GM12873 (cell line): Measurements from ENCODE around the gene MORN5.

Experiments
- TF ChIP-seq, protein P1 (sequence below): IDR thresholded peaks from 2 replicates; pipeline ENCODE4 v1.5.1; 2012; ENCODE audit warnings: low read depth, mild to moderate bottlenecking, moderate library complexity, low read length, control low read depth; ENCODE audit not compliant: insufficient read depth; ENCODE audit errors: missing control alignments

MORN5 gene

DNA sequence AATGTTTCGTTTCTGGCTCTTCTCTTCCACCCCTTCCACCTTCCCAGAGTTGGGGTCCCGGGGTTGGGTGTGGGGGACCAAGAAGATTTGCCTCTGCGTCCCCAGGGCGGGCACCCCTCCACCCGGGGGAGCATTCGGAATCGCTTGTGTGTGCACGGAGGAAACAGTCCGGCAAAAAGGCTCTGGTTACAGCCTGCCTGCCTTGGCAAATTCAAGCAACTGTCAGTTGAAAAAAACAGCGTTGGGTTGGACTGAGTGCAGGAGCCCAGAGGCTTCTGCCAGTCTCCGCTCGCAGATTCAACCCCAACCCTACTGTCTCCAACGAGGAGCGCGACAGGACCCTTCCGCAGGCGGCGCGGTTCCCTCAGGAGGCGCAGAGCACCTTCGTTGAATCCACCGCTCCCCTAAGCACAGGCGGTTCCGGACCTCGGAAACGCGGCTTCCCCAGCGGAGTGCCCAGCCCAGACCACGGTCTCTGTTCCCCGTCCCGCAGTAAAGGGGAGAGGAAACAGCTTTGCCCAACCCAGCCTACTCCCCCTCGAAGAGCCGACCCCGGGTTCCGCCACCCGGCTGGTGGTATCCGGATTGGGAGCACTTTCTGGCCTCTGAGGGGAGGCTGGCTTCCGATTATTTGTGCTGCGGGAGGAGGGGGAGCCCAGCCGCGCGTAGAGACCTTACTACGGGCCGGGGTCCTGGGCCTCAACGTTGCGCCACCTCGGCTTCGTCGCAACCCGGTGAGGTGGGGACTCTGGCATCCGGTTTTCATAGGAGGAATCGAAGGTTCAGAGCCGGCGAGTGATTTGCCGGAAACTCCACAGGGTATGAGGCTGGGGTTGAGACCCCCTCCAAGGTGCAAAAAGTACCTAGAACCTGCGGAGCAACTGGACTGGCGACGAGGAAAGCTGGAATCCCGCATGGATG lies 59.5 kb downstream of the MORN5 start:
- TF ChIP-seq, protein P1, sequence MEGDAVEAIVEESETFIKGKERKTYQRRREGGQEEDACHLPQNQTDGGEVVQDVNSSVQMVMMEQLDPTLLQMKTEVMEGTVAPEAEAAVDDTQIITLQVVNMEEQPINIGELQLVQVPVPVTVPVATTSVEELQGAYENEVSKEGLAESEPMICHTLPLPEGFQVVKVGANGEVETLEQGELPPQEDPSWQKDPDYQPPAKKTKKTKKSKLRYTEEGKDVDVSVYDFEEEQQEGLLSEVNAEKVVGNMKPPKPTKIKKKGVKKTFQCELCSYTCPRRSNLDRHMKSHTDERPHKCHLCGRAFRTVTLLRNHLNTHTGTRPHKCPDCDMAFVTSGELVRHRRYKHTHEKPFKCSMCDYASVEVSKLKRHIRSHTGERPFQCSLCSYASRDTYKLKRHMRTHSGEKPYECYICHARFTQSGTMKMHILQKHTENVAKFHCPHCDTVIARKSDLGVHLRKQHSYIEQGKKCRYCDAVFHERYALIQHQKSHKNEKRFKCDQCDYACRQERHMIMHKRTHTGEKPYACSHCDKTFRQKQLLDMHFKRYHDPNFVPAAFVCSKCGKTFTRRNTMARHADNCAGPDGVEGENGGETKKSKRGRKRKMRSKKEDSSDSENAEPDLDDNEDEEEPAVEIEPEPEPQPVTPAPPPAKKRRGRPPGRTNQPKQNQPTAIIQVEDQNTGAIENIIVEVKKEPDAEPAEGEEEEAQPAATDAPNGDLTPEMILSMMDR, result no peak

DNA sequence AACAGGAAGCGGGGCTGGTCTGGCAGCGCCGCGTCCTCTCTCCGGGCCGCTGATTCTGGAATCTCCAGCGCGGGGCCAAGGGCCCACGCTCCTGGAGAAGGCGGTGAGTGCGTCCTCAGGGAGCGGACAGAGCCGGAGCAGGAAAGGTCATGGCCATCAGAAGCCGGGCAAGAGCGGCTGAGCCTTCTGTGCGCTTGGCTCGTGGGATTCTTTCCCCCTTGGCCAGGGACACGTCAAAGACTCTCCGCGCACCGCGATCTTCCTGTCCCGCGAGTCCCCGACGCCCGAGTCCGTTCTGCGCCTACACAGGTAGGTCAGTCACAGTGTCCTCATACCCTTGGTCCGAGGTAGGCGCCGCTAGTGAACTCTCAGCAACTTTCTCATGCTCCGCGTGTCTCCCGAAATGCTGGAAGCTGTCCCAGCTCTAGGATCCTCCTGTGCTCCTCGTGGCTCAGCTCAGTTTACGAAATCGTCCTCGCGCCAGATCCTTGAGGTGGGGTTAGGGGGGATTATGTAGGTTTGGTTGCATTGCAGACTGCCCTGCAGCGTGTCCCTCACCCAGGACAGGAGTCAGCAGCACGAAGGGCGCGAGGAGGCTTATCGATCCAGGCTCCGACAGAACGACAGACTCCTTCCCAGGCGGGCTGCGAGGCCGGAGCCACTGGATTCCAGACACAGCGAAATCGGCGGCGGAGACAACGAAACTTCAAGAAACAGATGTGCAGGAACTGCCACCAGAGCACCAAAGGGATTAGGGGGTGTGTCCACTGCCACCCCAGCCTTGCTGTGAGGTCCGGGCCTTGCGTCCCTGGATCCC lies 60.4 kb downstream of the MORN5 start:
- TF ChIP-seq, protein P1, result no peak

DNA sequence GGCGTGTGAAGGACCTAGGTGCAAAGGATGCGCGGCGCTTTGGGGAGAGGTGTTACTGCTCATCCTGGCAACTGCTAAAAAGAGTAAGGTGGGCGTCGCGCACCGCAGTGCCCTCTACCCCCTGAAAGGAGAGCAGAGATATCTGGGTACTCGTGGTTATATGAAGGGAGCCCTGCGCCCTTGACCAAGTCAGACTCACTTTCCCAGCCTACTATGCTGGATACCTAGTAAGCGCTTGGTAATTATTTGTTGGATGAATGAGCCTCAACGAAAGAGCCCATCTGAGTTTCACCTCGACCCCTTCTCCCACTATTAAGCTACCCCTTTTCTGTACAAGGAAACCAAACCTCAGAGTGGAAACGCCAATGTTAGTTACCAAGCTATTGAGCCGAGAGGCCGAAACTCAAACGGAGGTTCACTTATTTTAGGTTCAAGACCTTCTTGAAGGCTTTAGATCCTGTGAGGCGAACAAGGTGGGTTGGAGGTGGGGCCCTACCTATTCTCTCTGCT lies 61.0 kb downstream of the MORN5 start:
- TF ChIP-seq, protein P1, result no peak

DNA sequence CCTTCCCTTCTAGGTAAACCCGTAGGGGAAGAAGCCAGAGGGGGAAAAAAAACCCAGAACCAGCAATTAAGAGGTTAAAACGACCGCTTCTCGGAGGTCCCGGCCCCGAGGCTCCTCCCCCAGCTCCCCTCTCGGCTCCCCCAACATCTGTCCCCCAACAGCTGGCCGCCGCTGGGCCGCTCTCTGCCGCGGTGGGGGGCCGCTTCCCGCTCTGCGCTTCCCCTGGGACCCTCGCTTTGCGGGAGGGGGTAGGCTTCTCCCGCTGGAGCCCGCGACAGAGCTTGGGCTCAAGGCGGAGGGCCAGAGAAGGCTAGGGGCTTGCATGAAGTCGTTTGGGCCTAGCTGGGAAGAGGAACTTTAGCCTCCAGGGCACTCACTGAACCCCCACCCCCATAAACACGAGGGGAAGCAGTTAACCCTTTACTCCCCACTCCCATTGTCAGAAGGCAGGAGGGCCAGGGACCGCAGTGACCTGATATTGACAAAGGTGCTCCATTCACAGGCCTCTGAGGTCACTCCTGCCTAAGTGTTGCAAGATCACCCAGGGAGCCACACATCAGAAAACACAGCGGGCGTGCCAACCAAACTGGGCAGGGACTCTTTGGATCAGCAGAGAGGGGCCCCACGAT lies 61.6 kb downstream of the MORN5 start:
- TF ChIP-seq, protein P1, result no peak

DNA sequence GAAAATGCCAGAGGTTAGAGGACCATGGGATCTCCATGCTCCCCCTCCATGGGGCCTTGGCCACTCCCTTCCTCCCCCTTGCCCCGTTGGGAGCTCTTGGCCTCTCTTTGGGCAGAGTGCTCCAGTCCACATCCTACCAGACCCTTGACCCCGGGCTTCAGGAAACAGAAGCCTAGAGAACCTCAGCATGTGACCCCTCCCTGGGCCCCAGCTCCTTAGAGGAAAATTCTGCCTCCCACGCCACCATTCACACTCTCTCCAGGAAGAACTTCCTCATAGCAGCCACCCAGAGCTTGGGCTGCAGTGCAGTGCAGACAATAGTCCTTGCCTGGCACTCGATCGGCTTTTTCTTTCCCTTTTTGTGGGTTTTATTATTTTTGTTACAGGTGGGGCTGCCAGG lies 63.1 kb downstream of the MORN5 start:
- TF ChIP-seq, protein P1, result no peak

DNA sequence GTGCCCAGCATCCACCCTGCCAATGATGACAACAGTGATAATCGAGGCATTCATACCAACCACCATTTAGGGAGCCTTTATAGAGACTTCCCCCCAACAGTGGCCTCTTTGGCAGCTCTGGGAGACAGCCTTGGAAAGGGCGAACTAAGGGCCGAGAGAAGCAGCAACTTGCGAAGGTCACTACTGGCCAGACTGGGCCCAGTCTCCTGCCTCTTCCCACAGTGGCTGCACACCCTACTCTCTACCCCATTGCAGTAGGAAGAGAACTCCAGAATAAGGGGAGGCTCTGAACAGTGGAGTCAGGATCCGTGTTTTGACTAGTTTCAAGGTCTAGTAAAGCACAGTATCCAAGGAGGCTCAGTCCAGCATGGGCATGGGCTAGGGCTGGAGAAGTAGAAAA lies 63.7 kb downstream of the MORN5 start:
- TF ChIP-seq, protein P1, result no peak
